Loucy (cell line): ENCODE results near the gene LMF2.

Experiments used
- EZH2phosphoT487 ChIP-seq: fragments of 200-600 bp; IDR thresholded peaks from 2 replicates; pipeline ENCODE4 v1.6.1; 2018; ENCODE audit warnings: antibody characterized with exemption, mild to moderate bottlenecking, moderate library complexity, borderline replicate concordance
- TF ChIP-seq, protein P1 (sequence below): fragments of 200-600 bp; sonication (generic); conservative IDR thresholded peaks from 2 replicates; pipeline ENCODE4 v1.5.1; 2014; ENCODE audit warnings: mild to moderate bottlenecking, antibody characterized with exemption, low read length

DNA sequence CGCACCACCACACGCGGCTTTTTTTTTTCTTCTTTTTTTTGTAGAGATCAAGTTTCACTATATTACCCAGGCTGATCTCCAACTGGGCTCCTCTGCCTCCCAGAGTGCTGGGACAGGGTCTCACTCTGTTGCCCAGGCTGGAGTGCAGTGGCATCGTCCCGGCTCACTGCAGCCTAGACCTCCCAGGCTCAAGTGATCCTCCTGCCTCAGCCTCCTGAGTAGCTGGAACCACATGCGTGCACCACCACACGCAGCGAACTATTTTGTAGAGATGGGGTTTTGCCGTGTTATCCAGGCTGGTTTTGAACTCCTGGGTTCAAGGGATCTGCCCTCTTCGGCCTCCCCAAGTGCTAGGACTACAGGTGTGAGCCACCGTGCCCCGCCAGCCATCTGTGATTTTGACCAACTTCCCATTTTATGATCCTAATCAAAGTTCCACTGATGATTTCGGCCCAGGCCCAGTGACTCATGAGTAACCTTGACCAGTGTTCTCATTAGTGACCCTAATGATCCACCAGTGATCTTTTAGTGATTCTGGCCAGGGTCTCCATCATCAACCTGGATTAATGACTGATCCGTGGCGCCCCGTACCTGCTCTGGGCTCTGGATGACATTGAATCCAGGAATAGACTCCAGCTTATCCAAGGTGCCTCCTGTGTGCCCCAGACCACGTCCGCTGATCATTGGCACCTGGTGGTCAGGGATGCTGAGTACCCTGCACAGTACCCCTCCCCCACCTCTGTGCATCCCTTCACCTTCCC, 20.6 kb upstream of the LMF2 start:
- no peak for TF ChIP-seq EZH2phosphoT487
- TF ChIP-seq, protein P1, sequence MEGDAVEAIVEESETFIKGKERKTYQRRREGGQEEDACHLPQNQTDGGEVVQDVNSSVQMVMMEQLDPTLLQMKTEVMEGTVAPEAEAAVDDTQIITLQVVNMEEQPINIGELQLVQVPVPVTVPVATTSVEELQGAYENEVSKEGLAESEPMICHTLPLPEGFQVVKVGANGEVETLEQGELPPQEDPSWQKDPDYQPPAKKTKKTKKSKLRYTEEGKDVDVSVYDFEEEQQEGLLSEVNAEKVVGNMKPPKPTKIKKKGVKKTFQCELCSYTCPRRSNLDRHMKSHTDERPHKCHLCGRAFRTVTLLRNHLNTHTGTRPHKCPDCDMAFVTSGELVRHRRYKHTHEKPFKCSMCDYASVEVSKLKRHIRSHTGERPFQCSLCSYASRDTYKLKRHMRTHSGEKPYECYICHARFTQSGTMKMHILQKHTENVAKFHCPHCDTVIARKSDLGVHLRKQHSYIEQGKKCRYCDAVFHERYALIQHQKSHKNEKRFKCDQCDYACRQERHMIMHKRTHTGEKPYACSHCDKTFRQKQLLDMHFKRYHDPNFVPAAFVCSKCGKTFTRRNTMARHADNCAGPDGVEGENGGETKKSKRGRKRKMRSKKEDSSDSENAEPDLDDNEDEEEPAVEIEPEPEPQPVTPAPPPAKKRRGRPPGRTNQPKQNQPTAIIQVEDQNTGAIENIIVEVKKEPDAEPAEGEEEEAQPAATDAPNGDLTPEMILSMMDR, result no peak
